GM18520 (cell line): ENCODE results near the gene KIF27.
"Not testable (repeated sequence)": the region's sequence is repeated elsewhere in the genome, so short reads cannot be mapped to it uniquely, and the experiment has no call there.

Experiments
- ATAC-seq: cut with Tn5 transposase; IDR thresholded peaks from one replicate; pipeline ENCODE4 v1.9.1; 2021; ENCODE audit not compliant: unreplicated experiment

The KIF27 gene

DNA sequence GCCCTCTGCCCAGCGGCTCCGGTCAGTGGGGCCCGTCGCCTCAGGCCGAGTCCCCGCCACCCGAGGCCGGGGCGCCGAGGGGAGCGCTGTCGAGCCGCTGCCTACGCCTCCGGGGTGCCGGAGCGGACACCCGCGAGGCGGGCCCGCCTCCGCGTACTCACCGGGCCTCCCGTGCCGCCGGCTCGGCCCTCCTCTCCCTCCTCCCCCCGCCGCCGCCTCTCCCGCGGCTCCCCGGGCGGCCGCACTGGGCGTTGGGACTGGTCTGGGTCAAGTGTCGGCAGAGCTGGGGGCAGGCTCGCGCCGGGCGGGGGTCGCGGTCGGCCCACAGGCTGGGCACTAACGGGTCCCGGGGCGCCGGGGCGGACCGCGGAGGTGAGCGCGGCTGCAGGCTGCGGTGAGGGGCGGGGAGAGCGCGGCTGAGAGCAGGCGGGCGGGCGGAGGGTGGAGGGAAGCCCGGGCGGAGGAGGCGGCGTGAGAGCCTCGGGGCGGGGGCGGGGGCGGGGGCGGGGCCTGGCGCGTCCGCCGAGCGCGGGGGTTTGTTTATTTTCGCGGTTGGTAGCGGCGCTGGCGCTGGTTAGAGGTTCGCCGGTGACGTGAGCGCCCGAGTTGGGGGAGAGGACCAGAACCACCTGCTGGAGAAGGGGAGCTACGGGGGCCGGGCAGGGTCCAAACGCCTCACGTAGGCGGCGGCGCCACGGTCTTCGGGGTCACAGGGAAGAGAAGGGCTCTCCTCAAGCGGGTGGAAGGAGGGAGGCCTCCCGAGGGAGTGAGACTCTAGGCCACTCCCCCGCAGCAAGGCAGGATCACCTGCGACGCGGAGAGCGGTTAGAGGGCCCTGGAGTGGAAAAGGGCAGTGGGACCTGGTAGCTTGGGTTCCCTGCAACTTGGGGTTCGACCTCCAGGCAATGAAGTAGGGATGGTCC, 103.6 kb downstream of the KIF27 start, which contains the start of gene GKAP1:
TSS of gene GKAP1 (minus strand) at position 414 of the 923 bp plus-strand sequence. CDS start 11,252 bp downstream, outside the sequence.
- peak; percentile 73 for ATAC-seq

DNA sequence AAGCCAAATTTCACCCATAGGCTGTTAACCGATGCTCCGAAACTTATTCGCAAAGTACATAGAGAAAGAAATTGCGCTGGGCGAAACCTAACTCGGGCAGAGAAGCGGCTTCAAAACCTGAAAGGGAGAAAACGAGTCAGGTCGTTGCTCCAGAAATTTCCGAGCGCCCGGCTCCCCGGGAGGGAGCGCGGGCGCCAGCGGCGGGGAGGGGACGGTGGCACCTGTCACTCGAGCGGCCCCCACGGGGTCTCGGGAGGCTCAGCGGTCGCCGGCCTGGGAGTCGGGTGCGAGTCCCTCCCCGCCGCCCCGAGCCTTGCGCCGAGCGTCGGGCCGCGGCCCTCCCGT, 104.2 kb downstream of the KIF27 start:
- ATAC-seq = not testable (repeated sequence)

DNA sequence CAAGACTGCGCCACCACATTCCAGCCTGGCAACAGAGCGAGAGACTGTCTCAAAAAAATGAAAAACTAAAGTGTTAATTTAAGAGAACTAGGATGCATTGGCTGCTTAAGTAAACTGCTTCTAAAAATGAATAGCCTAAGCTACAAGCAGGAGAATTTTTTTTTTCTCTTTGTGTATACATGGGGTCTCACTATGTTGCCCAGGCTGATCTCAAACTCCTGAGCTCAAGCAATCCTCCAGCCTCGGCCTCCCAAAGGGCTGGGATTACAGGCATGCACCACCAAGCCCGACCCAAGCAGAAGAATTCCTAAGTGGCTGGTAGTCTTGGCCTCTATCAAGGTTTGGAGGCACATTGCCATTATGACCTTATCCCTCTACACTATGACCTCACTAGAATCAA, 106.1 kb downstream of the KIF27 start:
- not testable (repeated sequence) for ATAC-seq

DNA sequence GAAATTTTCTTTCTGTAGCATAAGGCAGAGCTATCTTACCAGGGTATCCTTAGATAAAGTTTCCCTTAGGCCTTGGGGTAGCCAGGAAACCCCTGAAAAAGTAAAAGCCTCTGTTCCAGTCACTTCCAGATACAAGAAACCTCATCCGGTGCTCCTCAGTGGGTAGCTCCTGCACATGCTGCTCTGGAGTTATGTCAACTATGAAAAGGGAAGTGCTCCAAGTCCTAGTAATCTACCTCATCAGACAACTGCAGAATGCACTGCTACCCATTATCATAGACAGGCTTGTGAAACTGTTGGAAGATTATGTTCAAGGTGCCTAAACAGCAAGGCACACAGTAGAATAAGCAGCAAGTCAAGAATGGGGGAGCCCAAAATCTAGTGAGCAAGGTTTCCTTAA, 112.0 kb downstream of the KIF27 start:
- ATAC-seq = not testable (repeated sequence)

DNA sequence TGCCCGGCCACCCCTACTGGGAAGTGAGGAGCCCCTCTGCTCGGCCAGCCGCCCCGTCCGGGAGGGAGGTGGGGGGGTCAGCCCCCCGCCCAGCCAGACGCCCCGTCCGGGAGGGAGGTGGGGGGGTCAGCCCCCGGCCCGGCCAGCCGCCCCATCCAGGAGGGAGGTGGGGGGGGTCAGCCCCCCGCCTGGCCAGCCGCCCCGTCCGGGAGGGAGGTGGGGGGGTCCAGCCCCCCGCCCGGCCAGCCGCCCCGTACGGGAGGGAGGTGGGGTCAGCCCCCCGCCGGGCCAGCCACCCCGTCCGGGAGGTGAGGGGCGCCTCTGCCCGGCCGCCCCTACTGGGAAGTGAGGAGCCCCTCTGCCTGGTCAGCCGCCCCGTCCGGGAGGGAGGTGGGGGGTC, 116.8 kb downstream of the KIF27 start:
- not testable (repeated sequence) for ATAC-seq

DNA sequence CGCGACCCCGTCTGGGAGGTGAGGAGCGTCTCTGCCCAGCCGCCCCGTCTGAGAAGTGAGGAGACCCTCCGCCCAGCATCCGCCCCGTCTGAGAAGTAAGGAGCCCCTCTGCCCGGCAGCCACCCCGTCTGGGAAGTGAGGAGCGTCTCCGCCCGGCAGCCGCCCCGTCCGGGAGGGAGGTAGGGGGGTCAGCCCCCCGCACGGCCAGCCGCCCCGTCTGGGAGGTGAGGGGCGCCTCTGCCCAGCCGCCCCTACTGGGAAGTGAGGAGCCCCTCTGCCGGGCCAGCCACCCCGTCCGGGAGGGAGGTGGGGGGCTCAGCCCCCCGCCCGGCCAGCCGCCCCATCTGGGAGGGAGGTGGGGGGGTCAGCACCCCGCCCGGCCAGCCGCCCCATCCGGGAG, 117.3 kb downstream of the KIF27 start:
- not testable (repeated sequence) for ATAC-seq

DNA sequence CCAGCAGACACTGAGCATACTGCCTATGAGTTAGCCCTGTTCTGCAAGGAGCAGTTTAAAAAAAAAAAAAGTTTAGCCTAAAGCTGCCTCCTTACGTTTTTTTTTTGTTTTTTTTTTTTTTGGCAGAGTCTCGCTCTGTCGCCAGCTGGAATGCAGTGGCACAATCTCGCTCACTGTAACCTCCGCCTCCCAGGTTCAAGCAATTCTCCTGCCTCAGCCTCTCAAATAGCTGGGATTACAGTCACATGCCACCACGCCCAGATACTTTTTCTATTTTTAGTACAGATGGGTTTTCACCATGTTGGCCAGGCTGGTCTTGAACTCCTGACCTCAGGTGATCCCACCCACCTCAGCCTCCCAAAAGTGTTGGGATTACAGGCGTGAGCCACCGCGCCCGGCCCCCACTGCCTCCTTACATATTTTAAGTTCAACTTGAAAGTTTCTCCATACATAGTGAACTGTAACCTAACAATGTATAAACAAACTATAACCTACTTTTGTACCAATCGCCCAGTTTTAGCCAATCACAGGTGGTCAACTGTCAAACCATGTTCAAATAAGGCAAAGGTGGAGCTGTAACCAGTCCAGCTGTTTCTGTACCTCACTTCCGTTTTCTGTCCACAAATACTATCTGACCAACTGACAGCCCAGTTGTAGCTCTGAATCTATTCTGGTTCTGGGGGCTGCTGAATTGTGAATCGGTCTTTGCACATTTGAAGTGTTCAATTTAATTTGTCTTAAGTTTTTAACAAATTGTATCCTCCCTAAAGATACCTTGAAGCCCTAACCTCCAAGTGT, 120.8 kb downstream of the KIF27 start:
- no peak for ATAC-seq

DNA sequence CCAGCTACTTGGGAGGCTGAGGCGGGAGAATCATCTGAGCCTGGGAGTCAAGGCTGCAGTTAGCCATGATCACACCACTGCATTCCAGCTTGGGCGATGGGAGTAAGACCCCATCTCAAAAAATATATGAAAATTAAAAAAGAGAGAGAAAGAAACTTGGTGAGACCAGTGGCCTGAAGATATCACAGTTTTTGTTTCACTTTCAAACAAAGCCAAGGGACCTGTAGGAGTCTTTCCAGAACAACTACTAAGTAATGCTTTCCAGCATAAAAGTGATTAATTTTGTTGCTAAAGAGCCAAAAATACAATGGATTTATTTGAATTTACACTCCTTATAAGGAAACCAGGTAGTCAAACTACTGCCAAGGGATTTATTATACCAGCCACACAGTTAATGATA, 127.2 kb downstream of the KIF27 start:
- no peak for ATAC-seq

DNA sequence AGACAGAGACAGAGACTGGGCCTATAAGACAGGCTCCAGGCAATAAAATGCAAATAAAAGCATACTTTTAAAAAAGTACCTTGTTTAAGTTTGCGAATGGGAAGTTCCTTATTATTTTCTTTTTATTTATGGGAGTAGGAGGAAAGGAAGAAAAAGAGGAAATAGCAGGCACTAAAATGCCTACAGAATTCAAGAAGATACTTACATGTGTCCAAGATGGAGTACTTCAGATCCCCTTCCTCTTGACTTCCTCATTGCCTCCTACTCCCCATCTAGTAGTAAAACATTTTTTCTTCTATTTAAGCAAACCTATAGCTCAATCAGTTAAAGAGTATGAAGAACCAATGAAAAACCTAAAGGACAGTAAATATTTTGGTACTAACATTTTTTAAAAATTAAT, 128.5 kb downstream of the KIF27 start:
- ATAC-seq = no peak
